Endometrium (tissue), 2 donors: ENCODE measurements around the gene ETFA.
A peak's percentile ranks its signal among the peaks of the same experiment; 100 is the strongest.
"Not testable (repeated sequence)": the region's sequence is repeated elsewhere in the genome, so short reads cannot be mapped to it uniquely, and the experiment has no call there.

Source experiments
- FAIRE-seq: peaks from 2 replicates; lab custom pipeline; 2012; peaks lifted over from hg19 to GRCh38; lab: Jason Lieb, UNC
- donor health status: control.
- donor health status: control.

The ETFA gene

DNA sequence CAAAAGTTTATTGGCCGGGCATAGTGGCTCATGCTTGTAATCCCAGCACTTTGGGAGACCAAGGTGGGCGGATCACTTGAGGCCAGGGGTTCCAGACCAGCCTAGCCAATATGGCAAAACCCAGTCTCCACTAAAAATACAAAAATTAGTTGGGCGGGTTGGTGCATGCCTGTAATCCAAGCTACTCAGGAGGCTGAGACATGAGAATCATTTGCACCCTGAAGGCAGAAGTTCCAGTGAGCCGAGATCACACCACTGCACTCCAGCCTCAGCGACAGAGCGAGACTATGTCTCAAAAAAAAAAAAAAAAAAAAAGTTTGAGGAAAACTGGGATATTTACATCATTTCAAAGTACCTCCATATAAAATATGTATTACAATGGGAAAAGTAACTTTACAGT lies 40.4 kb downstream of the ETFA start:
- FAIRE-seq: no peak

GRCh38 chr15:76267077-76267476 lies 44.2 kb downstream of the ETFA start:
- FAIRE-seq: no peak

DNA sequence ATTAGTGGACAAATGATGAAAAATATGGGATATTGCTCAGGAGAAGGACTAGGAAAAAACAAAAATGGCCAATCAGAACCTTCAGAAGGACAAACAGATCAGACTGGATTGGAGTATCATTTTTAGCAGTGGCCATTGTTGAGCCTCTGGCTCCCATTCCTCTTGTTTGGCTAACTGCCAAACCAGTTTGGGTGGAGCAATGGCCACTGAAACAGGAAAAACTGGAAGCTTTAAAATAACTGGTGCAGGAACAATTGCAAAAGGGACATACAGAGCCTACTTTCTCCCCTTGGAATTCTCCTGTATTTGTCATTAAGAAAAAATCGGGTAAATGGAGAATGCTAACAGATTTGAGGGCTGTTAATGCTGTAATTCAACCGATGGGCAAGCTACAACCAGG lies 45.5 kb downstream of the ETFA start:
- not testable (repeated sequence) for FAIRE-seq

DNA sequence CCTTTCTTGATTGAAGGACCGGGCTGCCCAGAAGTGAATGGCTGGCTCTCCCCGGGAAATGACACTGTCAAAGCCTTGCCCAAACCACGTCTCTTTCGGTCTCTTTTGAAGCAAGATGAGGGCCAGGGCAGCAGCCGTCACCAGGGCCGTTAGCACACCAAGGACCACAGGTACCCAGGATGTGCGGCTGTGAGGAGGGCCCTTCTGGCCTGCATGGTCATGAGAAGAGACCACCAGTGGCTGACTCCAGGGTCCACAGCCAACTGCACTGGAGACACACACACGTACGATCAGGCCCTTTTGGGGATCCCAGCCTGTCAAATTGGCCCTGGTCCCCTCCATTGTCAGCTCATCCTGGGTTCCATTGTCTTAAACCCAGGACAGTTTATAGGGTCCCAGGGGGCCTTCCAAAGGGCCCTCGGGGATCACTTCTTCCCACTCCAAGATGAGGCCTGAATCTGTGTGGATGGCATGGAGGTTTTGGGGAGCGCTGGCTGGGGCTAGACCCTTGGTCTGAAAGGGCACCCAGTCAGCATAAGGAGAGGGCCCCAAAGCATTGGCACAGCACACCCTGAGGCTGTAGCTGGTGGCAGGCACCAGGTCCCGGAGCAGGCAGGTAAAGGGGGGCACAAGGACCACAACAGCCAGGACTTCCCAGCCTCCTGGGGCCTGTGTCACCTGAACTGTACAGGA lies 50.9 kb downstream of the ETFA start:
- FAIRE-seq: no peak

DNA sequence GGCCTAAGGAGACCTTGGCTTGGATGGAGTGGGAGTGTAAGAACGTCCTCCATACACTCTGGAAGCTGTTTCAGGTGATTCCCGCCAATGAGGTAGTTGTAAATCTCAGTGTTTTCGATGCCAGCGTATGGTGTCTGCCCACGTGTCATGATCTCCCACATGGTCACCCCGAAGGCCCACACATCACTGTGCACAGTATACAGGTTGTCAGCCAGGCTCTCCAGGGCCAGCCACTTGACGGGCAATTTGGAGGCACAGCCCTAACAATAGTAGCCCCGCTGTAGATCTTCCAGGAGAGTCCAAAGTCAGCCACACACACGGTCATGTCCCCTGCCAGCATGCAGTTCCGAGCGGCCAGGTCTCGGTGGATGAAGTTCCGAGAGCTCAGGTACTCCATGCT lies 51.9 kb downstream of the ETFA start:
- no peak for FAIRE-seq

DNA sequence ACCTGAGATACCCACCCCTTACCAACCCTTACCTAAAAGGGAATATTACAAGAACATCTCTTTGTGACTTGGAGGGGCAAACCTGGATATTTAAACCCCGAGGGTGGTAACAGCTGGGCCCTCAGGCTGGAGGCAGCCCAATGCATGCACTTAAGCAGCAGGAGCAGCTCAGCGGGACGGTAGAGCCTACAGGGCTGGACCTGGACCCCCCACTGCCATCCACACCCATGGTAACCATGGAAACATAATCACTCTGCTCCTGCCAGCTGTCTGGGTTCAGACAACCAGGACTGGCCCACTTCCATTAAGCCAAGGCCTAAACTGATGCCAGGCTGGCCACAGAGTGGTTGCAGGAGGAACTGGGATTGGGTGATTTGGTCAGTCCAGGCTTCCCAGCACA lies 52.8 kb downstream of the ETFA start:
- no peak for FAIRE-seq

- no peak for FAIRE-seq
Observed at GRCh38 chr15:76253691-76254473, 57.4 kb downstream of the ETFA start.

DNA sequence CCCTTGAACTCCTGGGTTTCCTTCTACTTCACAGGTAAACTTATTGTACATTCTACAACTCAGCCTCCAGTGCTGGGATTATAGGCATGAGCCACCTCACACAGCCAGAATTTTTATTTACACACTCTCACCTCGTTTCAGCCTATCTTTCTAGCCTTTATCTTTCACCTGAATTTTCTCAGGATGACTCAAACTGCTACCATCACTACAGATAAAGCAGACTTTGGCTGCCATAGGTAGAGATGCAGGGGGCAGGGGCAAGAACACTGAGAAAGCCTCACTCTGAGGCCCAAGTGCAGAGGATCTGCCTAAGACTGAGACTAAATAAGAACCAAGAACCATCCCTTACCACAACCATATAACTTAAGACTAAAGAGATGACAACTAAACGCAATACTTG lies 59.0 kb downstream of the ETFA start:
- FAIRE-seq: no peak

DNA sequence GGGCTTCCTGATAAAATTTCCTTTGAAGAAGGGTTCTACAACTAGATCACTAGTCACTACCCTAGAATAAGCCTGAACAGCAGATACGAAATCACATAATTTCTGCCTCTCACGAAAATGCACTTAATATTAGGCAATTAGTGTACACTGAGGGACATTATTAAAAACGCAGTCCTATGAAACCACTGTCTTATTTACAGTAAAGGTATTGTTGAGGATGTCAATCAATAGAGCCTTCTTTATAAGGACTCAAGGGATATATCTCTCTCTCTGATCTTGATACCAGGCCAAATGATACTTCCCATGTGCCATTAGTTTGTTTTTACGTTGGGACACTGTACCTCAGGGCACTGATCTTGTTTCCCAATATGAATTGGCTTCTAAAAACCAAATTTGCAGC lies 59.6 kb downstream of the ETFA start:
- FAIRE-seq: no peak

- no peak for FAIRE-seq
Observed at GRCh38 chr15:76245072-76245610, 66.1 kb downstream of the ETFA start.

DNA sequence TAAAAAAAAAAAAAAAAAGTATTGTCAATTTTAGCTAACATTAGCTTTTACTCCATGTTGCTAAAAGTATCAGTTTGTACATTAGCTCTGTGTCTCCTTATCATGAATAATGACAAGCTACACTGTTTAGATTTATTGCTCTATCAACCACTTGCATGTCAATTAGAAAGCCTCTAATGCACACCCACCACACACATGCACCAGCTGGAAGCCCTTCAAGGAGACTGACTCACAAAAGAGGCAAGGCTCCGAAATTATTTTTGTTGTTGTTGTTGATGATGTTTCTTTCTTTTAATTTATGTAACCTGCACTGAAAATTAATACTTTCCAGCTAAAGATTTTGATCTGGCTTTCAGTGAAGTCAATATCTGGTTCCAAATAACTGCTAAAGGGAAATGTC lies 71.5 kb downstream of the ETFA start:
- no peak for FAIRE-seq

DNA sequence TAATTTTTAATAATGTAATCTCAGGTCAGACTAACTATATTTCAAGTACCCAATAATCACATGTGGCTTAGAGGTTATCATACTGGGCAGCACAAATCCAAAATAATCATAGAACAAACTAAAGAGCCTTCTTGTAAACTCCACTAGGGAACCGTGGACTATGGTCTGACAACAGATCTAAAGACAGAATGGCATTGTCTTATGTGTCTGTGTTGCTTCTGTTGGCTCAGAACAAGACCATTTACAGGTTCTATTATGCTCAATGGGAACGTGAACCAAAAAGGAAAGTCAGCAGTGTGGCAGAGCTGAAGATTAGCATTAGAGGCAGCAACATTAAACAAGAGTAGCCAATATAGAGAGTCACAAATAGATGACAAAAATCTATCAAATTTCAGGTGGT lies 74.9 kb downstream of the ETFA start:
- no peak for FAIRE-seq

DNA sequence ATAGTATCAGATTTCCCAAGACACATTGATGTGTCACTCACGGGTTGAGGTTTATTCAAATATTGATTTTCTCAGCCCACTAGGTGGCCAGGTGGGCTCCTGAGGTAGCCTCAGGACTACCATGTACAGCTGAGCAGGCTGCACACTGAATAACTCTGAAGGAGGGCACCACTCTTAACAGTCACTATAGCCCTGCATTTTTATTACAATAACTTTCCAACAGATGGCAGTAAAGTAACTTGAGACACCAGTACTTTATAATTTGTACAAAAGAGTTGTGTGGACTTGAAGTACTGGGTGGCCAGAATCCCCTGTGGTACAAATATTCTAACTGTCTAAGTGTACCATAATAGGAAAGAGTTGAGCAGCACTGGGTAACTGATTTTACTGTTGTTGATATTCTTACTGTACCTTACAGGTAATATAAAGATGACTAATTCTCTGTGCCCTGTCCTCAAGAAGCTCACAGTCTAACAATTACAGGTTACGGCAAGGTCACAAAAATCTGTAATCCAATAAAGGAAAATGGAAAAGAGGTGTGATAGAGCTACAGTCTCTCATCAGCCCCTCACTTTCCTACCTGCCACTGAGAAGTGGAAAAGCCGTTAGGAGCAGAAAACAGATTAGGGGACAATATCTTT lies 76.0 kb downstream of the ETFA start:
- no peak for FAIRE-seq

DNA sequence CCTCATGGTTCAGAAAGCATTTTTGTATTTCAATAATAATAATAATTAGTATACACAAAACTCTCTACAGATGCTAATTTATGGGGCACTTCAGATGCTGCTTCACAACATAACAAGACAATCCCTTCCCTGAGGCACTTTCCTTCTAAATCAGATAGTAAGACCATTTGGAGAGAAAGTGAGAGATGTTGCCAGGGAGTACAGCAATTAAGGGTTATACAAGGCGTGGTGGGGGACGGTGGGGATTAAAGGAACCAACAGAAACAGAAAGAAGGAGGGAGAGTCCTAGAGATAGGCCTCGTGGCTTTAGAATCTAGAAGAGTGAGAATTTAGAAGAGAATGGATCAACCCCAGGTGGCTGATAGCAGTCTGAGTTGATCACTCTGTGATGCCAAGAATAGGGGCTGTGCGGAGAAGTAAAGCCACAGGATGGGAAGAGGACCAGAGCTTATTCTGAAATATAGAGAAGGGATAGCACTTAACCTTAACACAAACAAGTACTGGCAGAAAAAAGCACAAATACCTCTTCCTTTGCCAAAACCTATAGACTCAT lies 76.9 kb downstream of the ETFA start:
- no peak for FAIRE-seq

DNA sequence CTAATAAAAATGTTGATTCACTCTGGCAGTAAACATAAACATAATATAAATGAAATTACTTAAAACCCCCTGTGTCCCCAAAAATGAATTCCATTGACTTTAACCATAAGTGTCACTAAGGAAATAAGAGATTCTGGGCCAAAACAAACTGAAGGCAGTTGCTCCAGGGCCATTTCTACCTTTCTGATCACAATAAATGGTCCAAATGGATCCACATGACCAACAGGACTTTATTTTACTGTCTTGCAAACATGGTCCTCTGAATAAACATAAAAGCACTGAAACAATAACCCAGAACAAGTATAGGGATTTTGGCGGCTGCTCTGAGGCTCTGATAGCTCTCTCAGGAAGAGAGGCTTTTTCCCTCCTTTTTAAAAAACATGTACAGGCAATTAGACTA lies 77.3 kb downstream of the ETFA start:
- no peak for FAIRE-seq

DNA sequence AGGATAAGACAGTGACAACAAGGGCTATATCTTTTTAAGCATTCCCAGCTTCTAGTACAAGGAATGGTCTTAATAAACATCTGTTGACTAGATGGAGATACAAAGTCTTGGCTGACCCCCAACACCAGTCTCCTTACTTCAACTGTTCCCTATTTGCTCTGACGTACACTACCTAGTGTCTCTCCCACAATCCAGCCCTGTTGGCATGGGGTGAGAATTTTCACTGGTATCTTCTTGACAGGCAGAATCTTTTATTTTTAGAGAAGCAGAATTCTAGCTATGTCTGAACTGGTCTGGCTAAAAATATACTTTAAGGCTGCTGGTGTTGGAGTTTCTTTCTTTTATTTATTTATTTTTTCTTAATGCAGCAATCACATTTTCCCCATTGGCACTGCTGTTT lies 82.0 kb downstream of the ETFA start:
- FAIRE-seq: no peak

DNA sequence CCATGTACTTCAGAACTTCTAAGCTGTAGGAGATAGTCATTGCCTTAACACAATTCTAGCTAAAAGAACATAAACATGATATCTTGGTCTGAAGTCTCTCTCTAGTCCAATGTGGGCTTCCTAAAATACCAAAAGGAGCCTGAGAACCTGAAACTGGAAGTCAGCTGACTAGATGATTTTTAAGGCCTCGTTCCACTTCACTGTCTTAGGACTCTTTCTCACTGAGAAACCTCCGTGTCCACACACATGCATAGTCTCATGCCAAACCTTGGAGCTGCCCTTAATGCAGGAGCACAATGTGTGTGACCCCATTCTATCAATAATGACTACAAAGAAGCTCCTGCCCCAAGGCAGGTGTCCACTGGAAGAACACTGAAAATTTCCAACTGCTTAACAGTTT lies 87.7 kb downstream of the ETFA start:
- FAIRE-seq: no peak

- peak; percentile 97 for FAIRE-seq
Observed at GRCh38 chr15:76222159-76222558, 89.1 kb downstream of the ETFA start.

- FAIRE-seq: no peak
Observed at GRCh38 chr15:76221085-76221767, 90.0 kb downstream of the ETFA start.

DNA sequence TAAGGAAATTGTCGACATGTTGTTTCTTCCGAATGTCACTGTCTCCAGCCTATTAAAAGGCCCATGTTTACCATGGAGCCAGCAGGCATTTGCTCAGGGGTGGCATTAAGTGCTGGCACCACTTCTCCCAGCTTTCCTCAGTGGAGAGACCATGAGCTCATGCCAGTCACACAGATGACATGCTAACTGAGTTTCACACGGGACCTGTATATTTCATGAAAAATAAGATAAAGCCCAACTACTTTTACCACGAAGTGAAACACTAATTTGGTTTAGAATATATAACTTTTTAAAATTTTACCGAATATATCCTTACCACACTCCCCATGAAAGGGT lies 93.4 kb downstream of the ETFA start:
- FAIRE-seq: no peak

- no peak for FAIRE-seq
Observed at GRCh38 chr15:76217029-76217881, 94.0 kb downstream of the ETFA start.
